Stimulated activated CD8-positive, alpha-beta memory T cell treated with anti-CD3 and anti-CD28 coated beads, Interleukin-2, amount 100 ng/mL, for 1 hour (primary cell): ENCODE results near the gene IGFBP2.

Source experiments
- DNase-seq, 2 donors: peaks; one replicate each; pipeline ENCODE4 v3.0.0-alpha.2; 2020; ENCODE audit warnings: low read depth in 2 of 2

The IGFBP2 gene

DNA sequence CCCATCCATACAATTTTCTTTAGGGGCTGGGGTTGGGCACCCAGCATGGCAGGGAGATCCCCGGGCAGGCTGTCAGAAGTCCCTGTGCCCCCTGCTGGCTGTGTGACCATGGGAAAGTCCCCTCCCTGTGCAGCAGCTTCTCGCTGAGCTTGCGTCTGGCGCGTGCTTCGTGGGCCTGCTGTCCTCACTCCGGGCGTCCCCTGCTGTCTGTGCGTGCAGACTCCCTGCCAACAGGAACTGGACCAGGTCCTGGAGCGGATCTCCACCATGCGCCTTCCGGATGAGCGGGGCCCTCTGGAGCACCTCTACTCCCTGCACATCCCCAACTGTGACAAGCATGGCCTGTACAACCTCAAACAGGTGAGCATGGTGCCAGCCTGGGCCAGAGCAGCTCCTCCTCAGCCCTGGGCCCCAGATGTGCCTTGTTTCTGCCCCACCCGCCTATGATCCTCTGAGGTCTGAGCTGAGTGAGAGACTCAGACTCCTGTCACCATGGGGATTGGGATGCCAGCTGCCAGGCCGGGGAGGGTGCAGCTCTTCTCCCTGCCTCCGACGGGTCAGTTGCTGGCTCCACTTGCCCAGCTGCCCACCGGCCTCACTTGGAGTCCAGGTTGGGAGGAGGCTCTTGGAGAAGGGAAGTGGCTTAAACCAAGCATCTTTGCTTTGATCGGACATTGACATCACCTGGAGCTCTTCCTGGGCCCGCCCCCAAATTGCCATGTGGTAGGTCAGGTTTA is 28.6 kb downstream of the IGFBP2 start:
- no peak for DNase-seq

- no peak for DNase-seq
These were observed 29.9 kb downstream of the IGFBP2 start for GRCh38 chr2:216663106-216663505.

DNA sequence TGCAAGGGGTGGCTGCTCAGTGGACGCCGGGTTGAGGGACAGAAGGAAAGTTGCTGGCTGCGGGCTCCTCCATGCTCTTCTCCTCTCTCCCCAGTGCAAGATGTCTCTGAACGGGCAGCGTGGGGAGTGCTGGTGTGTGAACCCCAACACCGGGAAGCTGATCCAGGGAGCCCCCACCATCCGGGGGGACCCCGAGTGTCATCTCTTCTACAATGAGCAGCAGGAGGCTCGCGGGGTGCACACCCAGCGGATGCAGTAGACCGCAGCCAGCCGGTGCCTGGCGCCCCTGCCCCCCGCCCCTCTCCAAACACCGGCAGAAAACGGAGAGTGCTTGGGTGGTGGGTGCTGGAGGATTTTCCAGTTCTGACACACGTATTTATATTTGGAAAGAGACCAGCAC is 30.6 kb downstream of the IGFBP2 start:
- no peak for DNase-seq

DNA sequence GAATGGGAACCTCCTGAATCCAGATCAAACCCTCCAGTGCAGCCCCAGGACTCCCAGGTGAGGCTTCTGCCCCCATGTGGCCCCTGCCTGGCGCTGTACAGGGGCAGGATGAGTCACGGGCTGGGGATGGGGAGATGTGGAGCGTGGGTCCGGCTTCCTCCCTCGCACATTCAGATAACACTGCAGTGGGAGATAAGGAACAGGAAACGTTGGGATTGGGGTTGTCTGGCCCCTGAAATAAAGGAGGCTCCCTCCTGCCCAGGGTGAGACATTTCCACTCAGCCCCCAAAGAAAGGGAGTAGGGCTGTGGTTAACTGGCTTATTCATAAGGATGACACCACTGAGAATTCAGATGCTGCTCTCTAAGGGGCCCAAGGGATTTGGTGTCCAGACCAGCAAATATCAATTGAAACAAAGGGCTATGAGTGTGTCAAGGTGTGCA is 31.4 kb downstream of the IGFBP2 start:
- no peak for DNase-seq

- DNase-seq, result no peak
These were observed 32.0 kb downstream of the IGFBP2 start for GRCh38 chr2:216665242-216665641.

- DNase-seq, result no peak
These were observed 32.5 kb downstream of the IGFBP2 start for GRCh38 chr2:216665717-216666116.

DNA sequence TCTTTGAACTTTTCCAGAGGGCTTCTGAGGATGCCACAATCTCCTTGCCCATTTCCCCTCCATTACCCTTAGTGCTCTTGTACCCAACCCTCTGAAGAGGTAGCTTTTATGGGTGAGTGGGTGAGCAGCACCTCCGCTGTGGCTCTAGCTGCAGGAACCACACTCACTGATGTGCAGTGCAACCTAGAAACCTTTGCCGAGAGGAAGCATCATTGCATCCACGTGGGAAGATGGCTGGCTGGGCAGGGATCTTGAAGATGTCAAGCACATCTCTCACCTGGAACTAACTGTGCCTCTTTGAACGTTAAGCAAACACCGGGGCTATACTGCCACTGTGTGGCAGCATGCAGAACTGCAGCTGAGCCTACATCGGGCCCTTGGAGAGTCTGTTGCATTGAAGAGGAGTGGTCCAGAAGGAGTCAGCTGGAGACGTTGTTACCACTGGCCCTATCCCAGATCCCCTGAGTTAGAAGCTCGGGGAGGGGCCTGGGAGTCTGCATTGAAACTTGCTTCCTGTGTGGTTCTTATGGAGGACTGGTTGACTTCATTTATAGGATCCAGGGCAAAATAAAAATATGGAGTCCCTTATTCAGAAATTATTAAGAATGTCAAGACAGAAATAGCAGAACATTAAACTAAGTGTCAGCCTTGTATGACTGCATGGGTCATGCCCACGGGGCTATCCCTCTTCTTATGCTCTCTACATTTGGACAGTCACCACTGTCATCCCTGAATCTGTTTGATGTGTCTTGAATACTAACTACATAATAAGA is 33.4 kb downstream of the IGFBP2 start:
- DNase-seq, result peak; percentile 37 to 42

- no peak for DNase-seq
These were observed 37.3 kb downstream of the IGFBP2 start for GRCh38 chr2:216670266-216671080.

- DNase-seq, result no peak
These were observed 37.8 kb downstream of the IGFBP2 start for GRCh38 chr2:216671081-216671411.

DNA sequence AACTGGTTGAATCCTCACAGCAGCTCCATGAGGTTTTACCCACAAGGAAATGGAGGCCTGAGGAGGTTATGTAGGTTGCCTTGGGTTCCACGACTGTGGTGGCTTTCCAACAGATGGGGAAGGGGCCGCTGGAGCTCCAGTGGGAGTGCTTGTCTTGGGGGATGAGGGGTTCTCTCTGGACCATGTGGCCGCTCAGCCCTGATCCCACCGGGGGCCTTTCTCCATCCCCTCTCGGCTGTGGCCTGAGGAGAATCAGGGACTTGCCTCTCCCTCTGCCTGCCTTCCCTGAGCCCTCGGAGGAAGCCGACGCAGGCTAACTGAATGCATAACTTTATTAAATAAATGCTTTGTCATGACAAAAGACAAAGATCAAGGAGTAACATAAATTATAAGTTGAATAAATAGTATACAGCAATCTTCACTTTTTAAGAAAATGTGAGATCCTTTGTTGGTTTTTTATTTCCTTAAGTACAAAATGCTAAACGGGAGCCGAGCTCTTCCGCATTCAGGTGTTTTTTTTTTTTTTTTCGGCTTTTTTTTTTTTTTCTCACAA is 38.6 kb downstream of the IGFBP2 start:
- no peak for DNase-seq

DNA sequence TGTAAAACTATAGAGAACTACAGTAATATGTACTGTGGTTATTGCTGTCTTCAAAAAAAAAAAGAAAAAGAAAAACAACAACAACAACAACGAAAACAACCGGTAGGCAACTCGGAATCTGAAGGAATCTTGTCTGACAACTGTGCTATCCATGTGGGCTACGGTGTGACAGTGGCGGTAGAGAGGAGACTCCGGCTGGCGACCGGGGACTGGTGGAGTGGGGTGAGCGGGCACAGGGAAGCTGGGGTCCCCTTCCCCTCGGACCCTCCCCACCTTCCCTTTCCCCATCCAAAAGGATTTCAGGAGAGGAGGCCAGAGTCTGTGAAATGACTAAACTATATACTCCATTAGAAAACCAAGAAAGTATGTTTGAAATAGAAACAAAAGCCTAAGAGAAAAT is 39.2 kb downstream of the IGFBP2 start:
- DNase-seq, result no peak

DNA sequence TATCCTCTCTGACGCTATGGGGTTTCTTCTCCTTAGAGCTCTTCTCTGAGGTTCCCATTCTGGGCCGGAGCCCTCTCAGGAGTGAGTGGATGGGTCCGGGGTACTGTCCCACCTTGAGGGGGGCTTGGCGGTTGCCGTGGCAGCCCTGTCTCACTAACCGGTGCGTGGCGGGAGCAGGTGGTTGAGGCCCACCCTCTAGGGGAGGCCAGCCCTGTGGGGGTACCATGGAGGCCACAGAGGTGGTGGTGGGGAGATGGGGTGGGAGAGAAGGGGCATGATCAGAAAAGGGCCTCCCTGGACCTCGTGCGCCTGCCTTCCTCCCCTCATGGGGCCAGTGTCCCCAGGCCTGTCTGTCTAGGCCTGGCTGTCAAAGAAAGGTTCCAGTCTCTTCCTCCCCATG is 39.8 kb downstream of the IGFBP2 start:
- no peak for DNase-seq

GRCh38 chr2:216673609-216674008 is 40.4 kb downstream of the IGFBP2 start:
- DNase-seq, result no peak

- no peak for DNase-seq
These were observed 41.2 kb downstream of the IGFBP2 start for GRCh38 chr2:216674376-216674775.

DNA sequence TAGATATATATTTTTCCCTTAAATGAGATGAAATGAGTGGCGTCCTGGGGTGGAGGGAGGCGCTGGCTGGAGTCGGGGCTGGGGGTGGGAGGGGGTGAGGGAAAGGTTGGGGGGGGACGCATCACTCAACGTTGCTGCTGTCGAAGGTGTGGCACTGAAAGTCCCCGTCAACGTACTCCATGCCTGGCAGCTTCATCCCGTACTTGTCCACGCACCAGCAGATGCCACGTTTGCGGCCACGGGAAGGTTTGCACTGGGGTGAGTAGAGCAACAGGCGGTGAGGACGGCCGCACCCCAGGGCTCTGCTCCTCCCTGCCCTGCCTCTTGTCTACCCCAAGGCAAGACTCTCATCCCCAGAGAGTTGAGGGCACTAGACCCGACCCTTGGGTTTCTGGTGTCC is 43.4 kb downstream of the IGFBP2 start:
- no peak for DNase-seq

DNA sequence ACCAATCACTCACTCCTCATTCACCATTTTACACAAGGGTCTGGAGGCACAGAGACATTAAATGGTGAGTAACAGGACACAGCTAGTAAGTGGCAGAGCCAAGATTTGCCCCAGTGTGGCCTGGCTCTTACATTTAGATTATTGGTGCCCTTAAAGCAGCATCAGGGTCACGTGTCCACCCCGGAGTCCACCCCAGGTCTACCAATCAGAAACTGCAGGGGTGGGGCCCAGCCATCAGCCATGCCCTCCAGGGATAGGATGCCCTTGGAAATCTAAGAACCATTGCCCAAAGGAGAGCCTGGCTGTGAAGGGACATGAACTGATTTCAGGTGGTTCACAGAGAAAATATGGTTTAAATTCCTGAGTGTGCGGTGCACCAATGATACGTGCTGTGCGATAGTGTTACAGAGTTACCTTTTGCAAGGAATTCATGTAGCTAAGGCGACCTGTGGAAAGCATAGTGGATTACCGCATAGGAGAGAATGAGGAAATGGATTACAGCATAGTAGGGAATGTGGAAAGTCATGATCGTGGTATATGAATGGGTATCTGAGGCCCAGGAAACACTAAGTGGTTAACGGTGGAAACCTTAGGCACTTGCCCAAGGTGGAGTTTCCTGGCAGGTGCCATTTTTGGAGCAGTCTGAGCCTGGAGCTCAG is 44.3 kb downstream of the IGFBP2 start:
- DNase-seq, result no peak

- no peak for DNase-seq
These were observed 44.9 kb downstream of the IGFBP2 start for GRCh38 chr2:216678098-216678465.

GRCh38 chr2:216678813-216679657 is 45.8 kb downstream of the IGFBP2 start:
- no peak for DNase-seq

- DNase-seq, result no peak
These were observed 46.4 kb downstream of the IGFBP2 start for GRCh38 chr2:216679658-216680024.

GRCh38 chr2:216680951-216681629 is 47.9 kb downstream of the IGFBP2 start:
- DNase-seq, result no peak
